HepG2 (cell line): ENCODE data around the gene ASIC3. TPM values are rescaled to one million over a fixed set of nuclear protein-coding genes. Genes with fewer than 3 reads are reported as not detected.

Source experiments
- AHR ChIP-seq: IDR thresholded peaks from 2 replicates; pipeline ENCODE4 v1.6.1; 2018; ENCODE audit warnings: missing genetic modification reagents, missing compliant biosample characterization
- ARNT2 ChIP-seq: sonication (generic); formaldehyde crosslinking; IDR thresholded peaks from 2 replicates; pipeline ENCODE4 v1.8.0; 2022; ENCODE audit warnings: mild to moderate bottlenecking, low read depth, missing genetic modification reagents, moderate library complexity
- CEBPG ChIP-seq: IDR thresholded peaks from 2 replicates; pipeline ENCODE4 v1.6.1; 2016
- ETV5 ChIP-seq: IDR thresholded peaks from 2 replicates; pipeline ENCODE4 v1.6.1; 2018; ENCODE audit warnings: missing biosample characterization, missing genetic modification reagents, inconsistent platforms, borderline replicate concordance
- EZH2 ChIP-seq: conservative IDR thresholded peaks from 2 replicates; pipeline ENCODE4 v1.6.1; 2012; ENCODE audit warnings: mild to moderate bottlenecking, low read depth, low read length, moderate library complexity
- FIP1L1 ChIP-seq: fragments of 200-400 bp; formaldehyde crosslinking; IDR thresholded peaks from 2 replicates; pipeline ENCODE4 v1.6.1; 2018; ENCODE audit warnings: low read depth, mild to moderate bottlenecking, low read length, moderate library complexity, borderline replicate concordance; ENCODE audit not compliant: insufficient read depth
- GTF2F1 ChIP-seq: fragments of 150-350 bp; IDR thresholded peaks from 2 replicates; pipeline ENCODE4 v1.6.1; 2014; ENCODE audit warnings: low read length
- HOXA9 ChIP-seq: sonication (generic); formaldehyde crosslinking; IDR thresholded peaks from 2 replicates; pipeline ENCODE4 v1.8.1; 2022; ENCODE audit warnings: missing genetic modification reagents, mild to moderate bottlenecking, moderate library complexity, borderline replicate concordance
- JUN ChIP-seq: sonication (generic); formaldehyde crosslinking; IDR thresholded peaks from 2 replicates; pipeline ENCODE4 v1.4.0; 2020; ENCODE audit warnings: mild to moderate bottlenecking, missing genetic modification reagents
- KLF13 ChIP-seq: sonication (generic); formaldehyde crosslinking; IDR thresholded peaks from 2 replicates; pipeline ENCODE4 v1.4.0; 2020; ENCODE audit warnings: mild to moderate bottlenecking, missing genetic modification reagents
- KMT2B ChIP-seq: IDR thresholded peaks from 2 replicates; pipeline ENCODE4 v1.6.1; 2016; ENCODE audit warnings: missing genetic modification reagents, missing compliant biosample characterization
- MIER2 ChIP-seq: IDR thresholded peaks from 2 replicates; pipeline ENCODE4 v1.6.1; 2016; ENCODE audit warnings: missing biosample characterization, missing genetic modification reagents
- NR2C2 ChIP-seq: sonication (generic); formaldehyde crosslinking; IDR thresholded peaks from 2 replicates; pipeline ENCODE4 v1.4.0; 2020; ENCODE audit warnings: missing genetic modification reagents, mild to moderate bottlenecking, moderate library complexity, borderline replicate concordance
- RFX5 ChIP-seq: IDR thresholded peaks from 2 replicates; pipeline ENCODE4 v1.6.1; 2011; ENCODE audit warnings: low read depth, low read length, improper control_type of control experiment
- SYNCRIP ChIP-seq: fragments of 200-400 bp; formaldehyde crosslinking; IDR thresholded peaks from 2 replicates; pipeline ENCODE4 v1.6.1; 2018; ENCODE audit warnings: mild to moderate bottlenecking, low read depth, low read length; ENCODE audit not compliant: insufficient read depth
- TBL1XR1 ChIP-seq: fragments of 150-350 bp; IDR thresholded peaks from 2 replicates; pipeline ENCODE4 v1.6.1; 2014; ENCODE audit warnings: borderline replicate concordance, low read length; ENCODE audit not compliant: partially characterized antibody
- ZBTB20 ChIP-seq: sonication (generic); formaldehyde crosslinking; IDR thresholded peaks from 2 replicates; pipeline ENCODE4 v1.8.1; 2023; ENCODE audit warnings: missing genetic modification reagents, low read depth, mild to moderate bottlenecking, borderline replicate concordance
- ZNF225 ChIP-seq: sonication (generic); formaldehyde crosslinking; IDR thresholded peaks from 2 replicates; pipeline ENCODE4 v1.4.0; 2020; ENCODE audit warnings: mild to moderate bottlenecking, missing genetic modification reagents
- ZNF263 ChIP-seq: sonication (generic); formaldehyde crosslinking; IDR thresholded peaks from 2 replicates; pipeline ENCODE4 v1.4.0; 2020; ENCODE audit warnings: missing genetic modification reagents
- ZNF605 ChIP-seq: sonication (generic); formaldehyde crosslinking; IDR thresholded peaks from 2 replicates; pipeline ENCODE4 v1.8.0; 2022; ENCODE audit warnings: mild to moderate bottlenecking, missing genetic modification reagents
- ZNF780A ChIP-seq: sonication (generic); formaldehyde crosslinking; IDR thresholded peaks from 2 replicates; pipeline ENCODE4 v1.8.0; 2022; ENCODE audit warnings: mild to moderate bottlenecking, missing genetic modification reagents, moderate library complexity
- ZNF781 ChIP-seq: sonication (generic); formaldehyde crosslinking; IDR thresholded peaks from 2 replicates; pipeline ENCODE4 v1.5.1; 2020; ENCODE audit warnings: borderline replicate concordance, mild to moderate bottlenecking, missing genetic modification reagents; ENCODE audit errors: not compliant biosample characterization
- ZNF883 ChIP-seq: sonication (generic); formaldehyde crosslinking; IDR thresholded peaks from 2 replicates; pipeline ENCODE4 v1.5.1; 2020; ENCODE audit warnings: mild to moderate bottlenecking, missing genetic modification reagents; ENCODE audit errors: not compliant biosample characterization
- polyA plus RNA-seq, 8 experiments: library from polyadenylated mRNA; depleted of rRNA in 3 of 8; stranded (reverse) in 7 of 8; unstranded in 1 of 8; fragments of >200 nt; fragmentation: Illumina TruSeq in 4 of 8; extraction: Trizol in 4 of 8; gene quantifications; 2 replicates each; pipeline versions ENCODE4 v1.2.1 to v1.2.3, GENCODE V29; 2011 to 2016; ENCODE audit warnings: low read depth in 4 of 8, missing spikeins in 1 of 8, mixed read lengths in 1 of 8; ENCODE audit not compliant: insufficient read depth in 1 of 8
- total RNA-seq, 5 experiments: library from RNA; depleted of rRNA; stranded (reverse); fragments of >200 nt; fragmentation: Illumina TruSeq; extraction: Trizol; gene quantifications; 2 replicates each; pipeline ENCODE4 v1.2.3, GENCODE V29; 2016; ENCODE audit warnings: low read depth in 1 of 5
- TF ChIP-seq, protein P1 (sequence below): sonication (generic); formaldehyde crosslinking; IDR thresholded peaks from 2 replicates; pipeline ENCODE4 v1.5.1; 2020; ENCODE audit warnings: missing genetic modification reagents, mild to moderate bottlenecking, borderline replicate concordance
- TF ChIP-seq, protein P2 (sequence below): sonication (generic); formaldehyde crosslinking; IDR thresholded peaks from 2 replicates; pipeline ENCODE4 v1.9.0; 2021; ENCODE audit warnings: missing genetic modification reagents, mild to moderate bottlenecking, borderline replicate concordance
- TF ChIP-seq, protein P3 (sequence below): sonication (generic); formaldehyde crosslinking; IDR thresholded peaks from 2 replicates; pipeline ENCODE4 v1.8.0; 2022; ENCODE audit warnings: missing genetic modification reagents, mild to moderate bottlenecking, borderline replicate concordance

ASIC3 gene
- total and polyA plus RNA-seq, 2 of the 13 experiments (the other 11 are each of a cell fraction or from before 2014, with no cell fraction given), result 0.51 TPM; not detected in 1

DNA sequence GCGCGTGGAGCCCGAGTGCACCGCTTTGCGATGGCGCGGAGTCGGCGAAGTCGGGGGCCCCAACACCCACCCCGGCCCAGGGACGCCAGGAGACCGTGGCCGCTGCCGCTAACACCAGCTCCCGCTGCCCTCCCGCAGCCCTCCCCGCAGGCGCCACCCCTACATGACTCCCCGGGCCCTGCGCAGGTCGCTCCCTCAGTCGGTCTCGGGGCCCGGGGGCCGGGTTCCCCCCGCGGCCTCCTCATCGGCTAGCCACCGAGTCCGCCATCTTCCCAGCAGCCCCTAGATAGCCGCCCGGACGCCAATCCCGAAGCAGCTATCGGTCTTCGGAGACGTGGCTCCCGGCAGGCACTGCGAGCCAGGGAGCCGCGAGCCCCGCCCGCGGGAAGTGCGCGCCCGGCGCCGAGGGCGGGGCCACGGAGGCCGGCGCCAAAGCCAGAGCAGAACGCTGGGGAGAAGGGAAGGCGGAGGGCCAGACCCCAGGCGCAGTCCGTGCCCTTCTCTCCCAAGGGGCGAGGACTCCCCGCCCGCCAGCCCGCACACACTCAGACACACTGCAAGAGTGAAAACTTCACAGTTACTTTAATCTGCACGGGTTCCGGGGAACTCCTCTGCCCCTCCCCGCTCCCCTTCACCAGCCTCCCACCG is 32.3 kb downstream of the ASIC3 start, which contains the start of gene FASTK (continued):
- TF ChIP-seq, protein P1, sequence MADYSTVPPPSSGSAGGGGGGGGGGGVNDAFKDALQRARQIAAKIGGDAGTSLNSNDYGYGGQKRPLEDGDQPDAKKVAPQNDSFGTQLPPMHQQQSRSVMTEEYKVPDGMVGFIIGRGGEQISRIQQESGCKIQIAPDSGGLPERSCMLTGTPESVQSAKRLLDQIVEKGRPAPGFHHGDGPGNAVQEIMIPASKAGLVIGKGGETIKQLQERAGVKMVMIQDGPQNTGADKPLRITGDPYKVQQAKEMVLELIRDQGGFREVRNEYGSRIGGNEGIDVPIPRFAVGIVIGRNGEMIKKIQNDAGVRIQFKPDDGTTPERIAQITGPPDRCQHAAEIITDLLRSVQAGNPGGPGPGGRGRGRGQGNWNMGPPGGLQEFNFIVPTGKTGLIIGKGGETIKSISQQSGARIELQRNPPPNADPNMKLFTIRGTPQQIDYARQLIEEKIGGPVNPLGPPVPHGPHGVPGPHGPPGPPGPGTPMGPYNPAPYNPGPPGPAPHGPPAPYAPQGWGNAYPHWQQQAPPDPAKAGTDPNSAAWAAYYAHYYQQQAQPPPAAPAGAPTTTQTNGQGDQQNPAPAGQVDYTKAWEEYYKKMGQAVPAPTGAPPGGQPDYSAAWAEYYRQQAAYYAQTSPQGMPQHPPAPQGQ (CRISPR knock-in tag), result no peak
- TF ChIP-seq JUN (CRISPR knock-in tag) (no peak), ZNF883 (CRISPR knock-in tag) (no peak), FIP1L1 (no peak), NR2C2 (CRISPR knock-in tag) (peak; percentile 66), ZNF605 (CRISPR knock-in tag) (peak; percentile 38; the same call in 1 of the 2 replicates), KMT2B (CRISPR knock-in tag) (no peak), EZH2 (no peak), ZNF225 (CRISPR knock-in tag) (no peak; the same call in 1 of the 2 replicates), AHR (no peak), MIER2 (CRISPR knock-in tag) (no peak), ZNF781 (CRISPR knock-in tag) (no peak), KLF13 (CRISPR knock-in tag) (no peak), ZBTB20 (CRISPR knock-in tag) (no peak), CEBPG (CRISPR knock-in tag) (no peak), ZNF263 (CRISPR knock-in tag) (no peak; the same call in 1 of the 2 replicates), SYNCRIP (no peak), ETV5 (no peak), TBL1XR1 (peak; percentile 28), GTF2F1 (0 out of 2 replicates have a peak, but pooled peaks have one; percentile 64), ZNF780A (CRISPR knock-in tag) (no peak), HOXA9 (CRISPR knock-in tag) (0 out of 2 replicates have a peak, but pooled peaks have one; percentile 53), ARNT2 (CRISPR knock-in tag) (peak; percentile 79; the same call in 1 of the 2 replicates), RFX5 (no peak)
- TF ChIP-seq, protein P2, sequence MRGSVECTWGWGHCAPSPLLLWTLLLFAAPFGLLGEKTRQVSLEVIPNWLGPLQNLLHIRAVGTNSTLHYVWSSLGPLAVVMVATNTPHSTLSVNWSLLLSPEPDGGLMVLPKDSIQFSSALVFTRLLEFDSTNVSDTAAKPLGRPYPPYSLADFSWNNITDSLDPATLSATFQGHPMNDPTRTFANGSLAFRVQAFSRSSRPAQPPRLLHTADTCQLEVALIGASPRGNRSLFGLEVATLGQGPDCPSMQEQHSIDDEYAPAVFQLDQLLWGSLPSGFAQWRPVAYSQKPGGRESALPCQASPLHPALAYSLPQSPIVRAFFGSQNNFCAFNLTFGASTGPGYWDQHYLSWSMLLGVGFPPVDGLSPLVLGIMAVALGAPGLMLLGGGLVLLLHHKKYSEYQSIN, result no peak
- TF ChIP-seq, protein P3, sequence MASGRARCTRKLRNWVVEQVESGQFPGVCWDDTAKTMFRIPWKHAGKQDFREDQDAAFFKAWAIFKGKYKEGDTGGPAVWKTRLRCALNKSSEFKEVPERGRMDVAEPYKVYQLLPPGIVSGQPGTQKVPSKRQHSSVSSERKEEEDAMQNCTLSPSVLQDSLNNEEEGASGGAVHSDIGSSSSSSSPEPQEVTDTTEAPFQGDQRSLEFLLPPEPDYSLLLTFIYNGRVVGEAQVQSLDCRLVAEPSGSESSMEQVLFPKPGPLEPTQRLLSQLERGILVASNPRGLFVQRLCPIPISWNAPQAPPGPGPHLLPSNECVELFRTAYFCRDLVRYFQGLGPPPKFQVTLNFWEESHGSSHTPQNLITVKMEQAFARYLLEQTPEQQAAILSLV (CRISPR knock-in tag), result peak; percentile 35; the same call in 1 of the 2 replicates
